H9 (cell line): Measurements from ENCODE around the gene MED13L. TPM values are rescaled to one million over a fixed set of nuclear protein-coding genes. Genes with fewer than 3 reads are reported as not detected.

Experiments
- DNase-seq: peaks from one replicate; pipeline ENCODE4 v3.0.0-alpha.2; 2017
- H2AFZ ChIP-seq: one replicate; pipeline ENCODE4 v1.6.1; 2013; ENCODE audit warnings: mild to moderate bottlenecking, low read length, control low read depth, moderate library complexity
- H2AK5ac ChIP-seq: 2 replicates; pipeline ENCODE4 v1.6.1; 2013; ENCODE audit warnings: low read length, control low read depth, mixed read lengths; ENCODE audit not compliant: insufficient read length
- H2BK120ac ChIP-seq: one replicate; pipeline ENCODE4 v1.6.1; 2013; ENCODE audit warnings: low read depth, mild to moderate bottlenecking, low read length, control low read depth, inconsistent platforms; ENCODE audit not compliant: poor library complexity, severe bottlenecking
- H2BK12ac ChIP-seq: 2 replicates; pipeline ENCODE4 v1.6.1; 2013; ENCODE audit warnings: low read length, control low read depth, mixed read lengths, low read depth; ENCODE audit not compliant: insufficient read length
- H2BK15ac ChIP-seq: 2 replicates; pipeline ENCODE4 v1.6.1; 2013; ENCODE audit warnings: low read depth, low read length, control low read depth
- H2BK20ac ChIP-seq: one replicate; pipeline ENCODE4 v1.6.1; 2013; ENCODE audit warnings: low read depth, mild to moderate bottlenecking, low read length, control low read depth, inconsistent platforms; ENCODE audit not compliant: poor library complexity, severe bottlenecking
- H2BK5ac ChIP-seq: 2 replicates; pipeline ENCODE4 v1.6.1; 2013; ENCODE audit warnings: low read length, control low read depth, mixed read lengths; ENCODE audit not compliant: insufficient read length
- H3K14ac ChIP-seq: 2 replicates; pipeline ENCODE4 v1.6.1; 2013; ENCODE audit warnings: low read length, control low read depth; ENCODE audit not compliant: insufficient read depth
- H3K18ac ChIP-seq: 2 replicates; pipeline ENCODE4 v1.6.1; 2013; ENCODE audit warnings: low read depth, mild to moderate bottlenecking, mixed read lengths, low read length, control low read depth; ENCODE audit not compliant: insufficient read length
- H3K23ac ChIP-seq: 2 replicates; pipeline ENCODE4 v1.6.1; 2013; ENCODE audit warnings: low read length, control low read depth, mixed read lengths, low read depth; ENCODE audit not compliant: insufficient read length
- H3K23me2 ChIP-seq: 2 replicates; pipeline ENCODE4 v1.6.1; 2013; ENCODE audit warnings: low read depth, mild to moderate bottlenecking, mixed read lengths, low read length, control low read depth; ENCODE audit not compliant: insufficient read length, poor library complexity, severe bottlenecking
- H3K27ac ChIP-seq: 2 replicates; pipeline ENCODE4 v1.5.1; 2013; ENCODE audit warnings: low read length, control low read depth, mixed read lengths, low read depth; ENCODE audit not compliant: insufficient read length
- H3K27me3 ChIP-seq: 2 replicates; pipeline ENCODE4 v1.6.1; 2013; ENCODE audit warnings: low read length, control low read depth, inconsistent platforms; ENCODE audit not compliant: insufficient read depth
- H3K4ac ChIP-seq: 2 replicates; pipeline ENCODE4 v1.6.1; 2013; ENCODE audit warnings: low read depth, mild to moderate bottlenecking, control low read depth, inconsistent platforms, low read length, moderate library complexity
- H3K4me1 ChIP-seq: 2 replicates; pipeline ENCODE4 v1.6.1; 2013; ENCODE audit warnings: low read length, control low read depth, inconsistent platforms; ENCODE audit not compliant: insufficient read depth
- H3K4me2 ChIP-seq: 2 replicates; pipeline ENCODE4 v1.6.1; 2013; ENCODE audit warnings: low read length, control low read depth, mixed read lengths; ENCODE audit not compliant: insufficient read length, insufficient read depth
- H3K56ac ChIP-seq: 2 replicates; pipeline ENCODE4 v1.6.1; 2013; ENCODE audit warnings: low read depth, mild to moderate bottlenecking, mixed read lengths, low read length, control low read depth; ENCODE audit not compliant: insufficient read length
- H3K79me1 ChIP-seq: 2 replicates; pipeline ENCODE4 v1.6.1; 2013; ENCODE audit warnings: low read depth, mild to moderate bottlenecking, moderate library complexity, low read length, control low read depth, inconsistent platforms; ENCODE audit not compliant: insufficient read depth, poor library complexity, severe bottlenecking
- H3K79me2 ChIP-seq: 2 replicates; pipeline ENCODE4 v1.6.1; 2013; ENCODE audit warnings: low read length, control low read depth, inconsistent platforms; ENCODE audit not compliant: insufficient read depth
- H3K9ac ChIP-seq: 2 replicates; pipeline ENCODE4 v1.6.1; 2013; ENCODE audit warnings: low read length, control low read depth, mixed read lengths; ENCODE audit not compliant: insufficient read length; ENCODE audit errors: extremely low read depth
- H3K9me3 ChIP-seq: one replicate; pipeline ENCODE4 v1.6.1; 2013; ENCODE audit warnings: low read depth, low read length, inconsistent platforms; ENCODE audit not compliant: control insufficient read depth
- H3T11ph ChIP-seq: one replicate; pipeline ENCODE4 v1.6.1; 2013; ENCODE audit warnings: mild to moderate bottlenecking, low read length, control low read depth, inconsistent platforms
- H4K20me1 ChIP-seq: one replicate; pipeline ENCODE4 v1.6.1; 2013; ENCODE audit not compliant: control insufficient read depth, insufficient read length, insufficient read depth
- H4K5ac ChIP-seq: 2 replicates; pipeline ENCODE4 v1.6.1; 2013; ENCODE audit warnings: low read depth, mild to moderate bottlenecking, mixed read lengths, low read length, control low read depth; ENCODE audit not compliant: insufficient read length
- H4K8ac ChIP-seq: replicated peaks from 2 replicates; pipeline ENCODE4 v1.6.1; 2013; ENCODE audit warnings: low read length, control low read depth, mixed read lengths, low read depth; ENCODE audit not compliant: insufficient read length
- H4K91ac ChIP-seq: 2 replicates; pipeline ENCODE4 v1.6.1; 2013; ENCODE audit warnings: low read depth, mild to moderate bottlenecking, moderate library complexity, mixed read lengths, low read length, control low read depth; ENCODE audit not compliant: insufficient read length
- H3K27ac Mint-ChIP-seq, 3 experiments: 2 replicates in 2 of 3; 3 replicates in 1 of 3; pipeline ENCODE4 v1.8.0; 2020 to 2021; ENCODE audit warnings: mixed read lengths in 3 of 3, mild to moderate bottlenecking in 1 of 3, moderate library complexity in 1 of 3
- H3K27me3 Mint-ChIP-seq: 2 replicates; pipeline ENCODE4 v1.8.0; 2021; ENCODE audit warnings: low read depth, mild to moderate bottlenecking, moderate library complexity, mixed read lengths
- H3K36me3 Mint-ChIP-seq, 3 experiments: 2 replicates in 2 of 3; 3 replicates in 1 of 3; pipeline ENCODE4 v1.8.0; 2020 to 2021; ENCODE audit warnings: low read depth in 3 of 3, mixed read lengths in 3 of 3; ENCODE audit not compliant: insufficient read depth in 1 of 3
- H3K4me1 Mint-ChIP-seq, 2 experiments: 2 replicates each; pipeline ENCODE4 v1.8.0; 2020; ENCODE audit warnings: mixed read lengths in 2 of 2
- H3K4me3 Mint-ChIP-seq, 2 experiments: 2 replicates in 1 of 2; 3 replicates in 1 of 2; pipeline ENCODE4 v1.8.0; 2020 to 2021; ENCODE audit warnings: mild to moderate bottlenecking in 2 of 2, mixed read lengths in 2 of 2, moderate library complexity in 1 of 2
- H3K9me3 Mint-ChIP-seq, 2 experiments: 2 replicates in 1 of 2; 3 replicates in 1 of 2; pipeline ENCODE4 v1.8.0; 2020; ENCODE audit warnings: mild to moderate bottlenecking in 2 of 2, mixed read lengths in 2 of 2, moderate library complexity in 1 of 2
- total RNA-seq: library from RNA; stranded (reverse); gene quantifications from 2 replicates; pipeline ENCODE4 v1.2.1, GENCODE V29; 2021
- TF ChIP-seq, protein P1 (sequence below): fragments of 200-600 bp; sonication (generic); conservative IDR thresholded peaks from 3 replicates; pipeline ENCODE4 v1.8.0; 2021; ENCODE audit warnings: antibody characterized with exemption, mild to moderate bottlenecking

The MED13L gene
- total RNA-seq, 1 experiment from 2014 or later: 52.4 TPM

DNA sequence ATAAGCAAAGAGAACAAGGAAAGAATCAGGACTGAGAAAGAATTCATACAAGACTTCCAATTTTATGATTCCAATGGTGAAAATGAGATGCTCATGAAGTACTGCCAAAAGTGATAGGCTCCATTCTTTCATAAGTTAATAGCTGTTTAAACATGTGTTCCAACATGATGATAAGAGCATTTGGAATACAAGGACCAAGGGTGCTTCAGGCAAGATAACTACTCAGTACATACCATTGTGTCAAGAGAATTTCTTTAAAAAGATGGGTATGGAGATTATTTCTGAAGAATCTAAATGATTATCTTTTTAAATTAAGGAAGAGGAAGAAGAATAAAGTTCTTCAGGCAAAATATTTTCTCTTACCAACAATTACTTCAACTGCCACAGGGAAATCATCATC is 258.1 kb downstream of the MED13L start:
- H3K4me2 ChIP-seq: no peak overlapping the region
- H3K4me1 Mint-ChIP-seq: peaks cover 2 to 6% of the 10 kb centered on the region in 2 experiments; a peak in 1 of 4 replicates
- H3K23me2 ChIP-seq: no peaks in the 10 kb centered on the region
- H3K56ac ChIP-seq: no peak overlapping the region
- TF ChIP-seq, protein P1, sequence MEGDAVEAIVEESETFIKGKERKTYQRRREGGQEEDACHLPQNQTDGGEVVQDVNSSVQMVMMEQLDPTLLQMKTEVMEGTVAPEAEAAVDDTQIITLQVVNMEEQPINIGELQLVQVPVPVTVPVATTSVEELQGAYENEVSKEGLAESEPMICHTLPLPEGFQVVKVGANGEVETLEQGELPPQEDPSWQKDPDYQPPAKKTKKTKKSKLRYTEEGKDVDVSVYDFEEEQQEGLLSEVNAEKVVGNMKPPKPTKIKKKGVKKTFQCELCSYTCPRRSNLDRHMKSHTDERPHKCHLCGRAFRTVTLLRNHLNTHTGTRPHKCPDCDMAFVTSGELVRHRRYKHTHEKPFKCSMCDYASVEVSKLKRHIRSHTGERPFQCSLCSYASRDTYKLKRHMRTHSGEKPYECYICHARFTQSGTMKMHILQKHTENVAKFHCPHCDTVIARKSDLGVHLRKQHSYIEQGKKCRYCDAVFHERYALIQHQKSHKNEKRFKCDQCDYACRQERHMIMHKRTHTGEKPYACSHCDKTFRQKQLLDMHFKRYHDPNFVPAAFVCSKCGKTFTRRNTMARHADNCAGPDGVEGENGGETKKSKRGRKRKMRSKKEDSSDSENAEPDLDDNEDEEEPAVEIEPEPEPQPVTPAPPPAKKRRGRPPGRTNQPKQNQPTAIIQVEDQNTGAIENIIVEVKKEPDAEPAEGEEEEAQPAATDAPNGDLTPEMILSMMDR: no peak
- H4K8ac ChIP-seq: no peak overlapping the region
- no peak overlapping the region for H2BK120ac ChIP-seq
- no peak for DNase-seq
- H3K4me1 ChIP-seq: no peaks in the 10 kb centered on the region
- no peak overlapping the region for H4K5ac ChIP-seq
- no peak overlapping the region for H3K14ac ChIP-seq
- no peaks in the 10 kb centered on the region for H3K9me3 Mint-ChIP-seq
- H3K18ac ChIP-seq: no peak overlapping the region
- no peak overlapping the region for H3K23ac ChIP-seq
- no peak overlapping the region for H4K91ac ChIP-seq
- no peak overlapping the region for H3K4ac ChIP-seq
- H3K79me1 ChIP-seq: no peaks in the 10 kb centered on the region
- H3K9ac ChIP-seq: no peak overlapping the region
- H3T11ph ChIP-seq: no peak overlapping the region
- no peak overlapping the region for H2AFZ ChIP-seq
- no peak overlapping the region for H2BK12ac ChIP-seq
- H3K79me2 ChIP-seq: no peaks in the 10 kb centered on the region
- H3K27ac ChIP-seq: no peak overlapping the region
- H3K27me3 Mint-ChIP-seq: no peaks in the 10 kb centered on the region
- H3K27me3 ChIP-seq: no peaks in the 10 kb centered on the region
- no peaks in the 10 kb centered on the region for H4K20me1 ChIP-seq
- no peak overlapping the region for H2BK5ac ChIP-seq
- no peak overlapping the region for H3K4me3 Mint-ChIP-seq
- H3K36me3 Mint-ChIP-seq: peaks cover 1 to 20% (median 17%) of the 10 kb centered on the region in 3 experiments; a peak in 6 of 7 replicates
- no peak overlapping the region for H3K27ac Mint-ChIP-seq
- H2BK20ac ChIP-seq: no peak overlapping the region
- no peaks in the 10 kb centered on the region for H3K9me3 ChIP-seq
- H2AK5ac ChIP-seq: no peak overlapping the region
- no peak overlapping the region for H2BK15ac ChIP-seq
